ENCODE data around the gene TBC1D23.
"Not testable (repeated sequence)": the region's sequence is repeated elsewhere in the genome, so short reads cannot be mapped to it uniquely, and the experiment has no call there.

Gene TBC1D23

DNA sequence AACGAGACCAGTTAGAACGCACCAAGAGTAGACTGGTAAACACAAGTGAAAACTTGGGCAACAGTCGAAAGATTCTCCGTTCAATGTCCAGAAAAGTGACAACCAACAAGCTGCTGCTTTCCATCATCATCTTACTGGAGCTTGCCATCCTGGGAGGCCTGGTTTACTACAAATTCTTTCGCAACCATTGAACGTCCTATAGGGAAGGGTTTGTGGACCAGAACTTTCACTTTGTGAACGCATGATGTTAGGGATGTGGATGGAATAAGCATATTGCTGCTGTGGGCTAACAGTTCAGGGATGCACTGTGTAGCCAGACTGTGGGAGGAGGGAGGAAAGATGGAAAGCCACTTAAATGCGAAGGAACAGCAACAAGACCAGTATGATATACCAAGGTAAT, 34.9 kb upstream of the TBC1D23 start:
- no peak for TF ChIP-seq CTCF (IDR thresholded peaks at IDR 0.05; ENCODE audit: low read depth, low read length)
- no peak for DNase-seq (ENCODE audit: low read depth in 2 of 2)
- no peak overlapping the region for H3K4me3 ChIP-seq (replicated peaks in 1 of 2; ENCODE audit: low read depth in 2 of 2, low read length in 2 of 2)

DNA sequence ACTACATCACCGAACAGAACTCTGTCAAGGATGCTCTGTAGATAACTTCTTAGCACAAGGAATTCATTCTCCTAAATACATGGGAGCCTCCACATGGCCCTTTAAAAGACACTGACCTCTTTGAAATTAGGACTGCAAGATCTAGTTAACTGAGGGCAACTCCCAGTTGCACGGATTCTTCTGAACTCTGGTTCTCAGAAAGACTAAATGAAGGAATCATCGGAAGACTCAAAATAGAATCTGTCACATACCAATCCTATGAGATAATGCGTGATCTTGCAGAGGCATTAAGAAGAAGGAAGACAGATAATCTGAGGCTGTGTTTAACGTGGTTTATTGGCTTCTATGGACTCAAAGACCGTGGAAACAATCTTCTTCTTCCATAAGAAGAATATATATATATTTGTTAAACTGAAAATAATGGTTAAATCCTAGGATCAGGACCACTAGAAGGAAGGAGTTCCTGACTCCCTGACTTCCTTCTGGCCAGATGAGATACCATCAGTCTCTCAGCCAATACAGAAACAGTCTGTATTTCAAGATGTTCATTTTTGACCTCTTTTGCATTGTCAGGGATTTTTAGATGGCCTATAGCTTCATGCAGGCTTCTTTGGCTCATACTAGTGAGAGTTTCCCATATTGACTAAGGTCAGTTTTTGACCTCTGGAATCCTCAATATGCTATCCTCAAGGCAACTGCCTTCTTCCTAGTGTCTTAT, 33.9 kb upstream of the TBC1D23 start:
- no peak for TF ChIP-seq CTCF (IDR thresholded peaks at IDR 0.05; ENCODE audit: low read depth, low read length)
- H3K4me3 ChIP-seq (replicated peaks in 1 of 2; ENCODE audit: low read depth in 2 of 2, low read length in 2 of 2): no peak overlapping the region
- DNase-seq (ENCODE audit: low read depth in 2 of 2): peak; percentile 65 to 79

- H3K4me3 ChIP-seq (replicated peaks in 1 of 2; ENCODE audit: low read depth in 2 of 2, low read length in 2 of 2): no peak overlapping the region
- no peak for DNase-seq (ENCODE audit: low read depth in 2 of 2)
- no peak for TF ChIP-seq CTCF (IDR thresholded peaks at IDR 0.05; ENCODE audit: low read depth, low read length)
Observed at GRCh38 chr3:100227511-100227921, 33.3 kb upstream of the TBC1D23 start.

GRCh38 chr3:100228247-100228646, 32.5 kb upstream of the TBC1D23 start:
- TF ChIP-seq CTCF (IDR thresholded peaks at IDR 0.05; ENCODE audit: low read depth, low read length): no peak
- no peak for DNase-seq (ENCODE audit: low read depth in 2 of 2)
- H3K4me3 ChIP-seq (replicated peaks in 1 of 2; ENCODE audit: low read depth in 2 of 2, low read length in 2 of 2): no peak overlapping the region

GRCh38 chr3:100229188-100229587, 31.6 kb upstream of the TBC1D23 start:
- DNase-seq (ENCODE audit: low read depth in 2 of 2): not testable (repeated sequence)

GRCh38 chr3:100230710-100231109, 30.1 kb upstream of the TBC1D23 start:
- H3K4me3 ChIP-seq (replicated peaks in 1 of 2; ENCODE audit: low read depth in 2 of 2, low read length in 2 of 2): no peak overlapping the region
- DNase-seq (ENCODE audit: low read depth in 2 of 2): no peak
- no peak for TF ChIP-seq CTCF (IDR thresholded peaks at IDR 0.05; ENCODE audit: low read depth, low read length)

More at GRCh38 chr3:100229188-100229587, 31.6 kb upstream of the TBC1D23 start:
- H3K4me3 ChIP-seq (replicated peaks in 1 of 2; ENCODE audit: low read depth in 2 of 2, low read length in 2 of 2): not testable (repeated sequence)

GRCh38 chr3:100231668-100232067, 29.1 kb upstream of the TBC1D23 start:
- TF ChIP-seq CTCF (IDR thresholded peaks at IDR 0.05; ENCODE audit: low read depth, low read length): no peak
- H3K4me3 ChIP-seq (replicated peaks in 1 of 2; ENCODE audit: low read depth in 2 of 2, low read length in 2 of 2): no peak overlapping the region
- peak in 1 of 2 donors; percentile 32 for DNase-seq (ENCODE audit: low read depth in 2 of 2)
